ENCODE measurements around the gene SDHB. TPM values are rescaled to one million over a fixed set of nuclear protein-coding genes. Genes with fewer than 3 reads are reported as not detected.

The SDHB gene
- total RNA-seq, 1 donor from 2014 or later, result 113 TPM

- DNase-seq (ENCODE audit: low spot score), result no peak
Measured at GRCh38 chr1:17013491-17014320, 40.1 kb downstream of the SDHB start.

DNA sequence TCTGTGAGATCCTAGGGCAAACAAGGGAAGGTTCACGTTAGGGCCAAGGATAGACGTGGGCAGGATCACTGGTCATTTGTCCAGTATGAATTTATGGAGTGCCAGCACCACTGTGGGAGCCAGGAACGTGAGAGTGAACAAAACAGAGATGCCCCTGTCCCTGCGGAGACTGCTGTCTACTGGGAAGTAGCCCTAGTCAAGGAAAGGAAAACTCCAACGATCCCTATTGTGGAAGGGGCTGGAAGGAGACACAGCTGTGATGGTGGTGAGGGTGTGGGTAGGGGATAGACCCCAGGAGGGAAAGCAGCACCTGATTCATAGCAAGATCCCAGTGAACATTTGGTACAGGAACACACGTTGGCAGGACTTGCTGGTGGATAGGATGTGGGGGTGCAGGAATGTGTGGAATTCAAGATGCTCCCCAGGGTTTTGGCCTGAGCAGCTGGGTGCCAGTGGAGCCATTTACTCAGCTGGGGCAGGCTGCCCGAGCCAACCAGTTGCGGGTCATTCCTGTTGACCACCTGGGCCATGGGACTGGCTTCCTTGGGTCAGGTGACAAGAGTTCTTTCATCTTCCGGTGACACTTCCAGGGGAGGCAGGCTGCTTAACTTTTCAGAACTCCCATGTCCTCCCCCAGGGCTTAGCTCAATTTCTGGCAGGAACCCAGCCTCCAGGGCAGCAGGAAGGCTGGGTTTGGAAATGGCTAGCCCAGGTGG is 40.9 kb downstream of the SDHB start:
- DNase-seq (ENCODE audit: low spot score), result no peak

DNA sequence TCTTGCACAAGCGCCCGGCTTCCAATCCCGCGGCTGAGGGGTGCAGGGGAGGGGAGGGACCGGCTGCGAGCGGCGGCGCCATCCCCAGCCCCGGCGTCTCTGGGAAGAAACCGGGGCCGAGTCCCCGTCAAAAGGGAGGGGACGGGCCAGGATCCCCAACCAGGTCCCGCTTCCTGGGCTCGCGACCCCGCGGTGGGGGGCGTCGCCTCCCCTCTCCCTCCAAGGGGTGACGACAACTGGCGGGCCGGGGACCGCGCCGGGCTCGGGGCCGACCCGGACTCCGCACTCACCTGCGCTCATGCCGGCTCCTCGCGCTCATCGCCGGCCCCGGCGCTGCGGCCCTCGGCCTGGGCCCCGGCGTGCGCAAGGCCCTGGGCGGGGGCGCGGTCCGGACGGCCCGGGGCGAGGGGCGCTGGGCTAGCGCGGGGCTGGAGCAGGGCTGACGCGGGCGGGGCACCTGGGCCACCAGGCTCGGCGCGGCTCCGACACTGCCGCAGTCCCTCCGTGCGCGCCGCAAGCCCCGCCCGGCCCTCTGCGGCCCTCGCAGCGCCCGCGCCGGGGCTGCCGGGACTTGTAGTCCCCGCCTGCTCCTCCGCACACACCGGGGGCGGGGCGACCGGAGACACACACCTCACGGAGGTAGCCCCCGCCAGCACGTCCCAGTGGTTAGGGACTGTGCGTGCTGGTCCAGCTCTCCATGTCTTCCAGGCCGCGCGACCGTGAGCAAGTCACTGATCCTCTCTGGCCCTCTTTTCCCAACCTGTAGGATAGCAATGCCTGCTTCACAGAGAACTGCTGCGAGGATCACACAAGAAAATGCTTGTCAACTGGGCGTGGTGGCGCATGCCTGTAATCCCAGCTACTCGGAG is 42.2 kb downstream of the SDHB start, which contains the start of gene ATP13A2:
Gene ATP13A2 (minus strand): TSS at position 490 of the 869 bp plus-strand sequence. CDS start 190 bp downstream, at position 300.
- DNase-seq (ENCODE audit: low spot score), result no peak

- DNase-seq (ENCODE audit: low spot score), result no peak
Measured at GRCh38 chr1:17011092-17011438, 42.8 kb downstream of the SDHB start.

GRCh38 chr1:17009706-17010105 is 44.1 kb downstream of the SDHB start:
- no peak for DNase-seq (ENCODE audit: low spot score)

- no peak for DNase-seq (ENCODE audit: low spot score)
Measured at GRCh38 chr1:17008208-17008855, 45.5 kb downstream of the SDHB start.

- no peak for DNase-seq (ENCODE audit: low spot score)
Measured at GRCh38 chr1:17007121-17007520, 46.7 kb downstream of the SDHB start.

DNA sequence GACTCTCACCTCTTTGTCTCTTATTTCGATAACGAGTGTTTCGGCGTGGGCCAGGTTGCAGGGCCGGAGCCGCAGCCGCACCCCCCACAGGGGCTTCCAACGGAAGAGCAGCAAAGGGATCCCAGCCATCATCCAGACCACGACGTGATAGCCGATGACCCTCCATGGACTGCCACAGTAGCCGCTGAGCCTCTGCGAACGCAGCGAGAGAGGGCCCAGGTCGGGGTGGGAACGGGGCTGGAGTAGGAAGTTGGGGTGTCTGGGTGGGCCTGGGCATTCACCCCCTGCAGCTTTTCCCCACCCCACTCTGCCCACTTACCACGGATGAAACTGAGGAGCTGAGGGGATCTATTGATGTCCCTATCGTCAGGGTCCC is 48.5 kb downstream of the SDHB start:
- no peak for DNase-seq (ENCODE audit: low spot score)

DNA sequence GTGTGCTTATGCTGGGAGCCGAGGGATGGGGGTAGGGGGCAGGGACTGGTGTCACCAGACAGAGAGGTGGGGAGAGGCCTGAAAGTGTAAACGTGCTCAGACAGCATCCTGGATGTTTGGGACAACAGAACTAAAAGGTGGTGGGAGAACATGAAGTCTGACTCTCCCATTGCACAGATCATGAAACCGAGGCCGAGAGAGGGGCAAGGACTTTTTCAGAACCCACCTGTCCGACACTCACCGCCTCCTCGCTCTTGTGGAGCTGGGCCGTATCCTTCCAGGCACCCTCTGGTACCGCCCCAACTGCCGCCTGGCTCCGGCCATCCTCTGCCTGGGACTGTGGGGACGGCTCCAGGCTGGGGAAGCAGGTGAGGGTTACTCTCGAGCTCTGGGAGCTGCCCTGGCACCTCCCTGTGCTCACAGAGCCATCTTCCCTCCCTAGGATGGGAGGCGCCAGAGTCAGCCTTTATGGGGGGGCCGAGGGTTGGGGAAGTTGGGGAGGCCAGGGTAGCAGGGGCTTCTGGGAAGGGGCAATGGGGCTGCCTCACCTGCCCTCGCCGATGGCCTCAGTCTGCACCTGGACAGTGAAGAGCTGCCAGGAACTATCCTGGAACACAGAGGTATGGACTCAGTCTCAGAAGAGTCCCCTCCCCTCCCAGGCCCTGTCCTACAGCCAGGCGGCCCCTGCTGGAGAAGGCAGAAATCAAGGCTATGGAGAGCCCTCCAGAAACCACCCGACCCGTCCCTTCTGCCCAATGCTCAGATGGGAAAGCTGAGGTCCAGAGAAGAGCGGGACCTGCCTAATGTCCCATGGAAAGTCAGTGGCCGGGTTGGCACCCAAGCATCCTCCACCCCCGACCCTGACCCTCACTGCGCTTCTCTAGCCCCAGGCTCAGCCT is 49.1 kb downstream of the SDHB start:
- no peak for DNase-seq (ENCODE audit: low spot score)

GRCh38 chr1:17002524-17002902 is 51.3 kb downstream of the SDHB start:
- no peak for DNase-seq (ENCODE audit: low spot score)

DNA sequence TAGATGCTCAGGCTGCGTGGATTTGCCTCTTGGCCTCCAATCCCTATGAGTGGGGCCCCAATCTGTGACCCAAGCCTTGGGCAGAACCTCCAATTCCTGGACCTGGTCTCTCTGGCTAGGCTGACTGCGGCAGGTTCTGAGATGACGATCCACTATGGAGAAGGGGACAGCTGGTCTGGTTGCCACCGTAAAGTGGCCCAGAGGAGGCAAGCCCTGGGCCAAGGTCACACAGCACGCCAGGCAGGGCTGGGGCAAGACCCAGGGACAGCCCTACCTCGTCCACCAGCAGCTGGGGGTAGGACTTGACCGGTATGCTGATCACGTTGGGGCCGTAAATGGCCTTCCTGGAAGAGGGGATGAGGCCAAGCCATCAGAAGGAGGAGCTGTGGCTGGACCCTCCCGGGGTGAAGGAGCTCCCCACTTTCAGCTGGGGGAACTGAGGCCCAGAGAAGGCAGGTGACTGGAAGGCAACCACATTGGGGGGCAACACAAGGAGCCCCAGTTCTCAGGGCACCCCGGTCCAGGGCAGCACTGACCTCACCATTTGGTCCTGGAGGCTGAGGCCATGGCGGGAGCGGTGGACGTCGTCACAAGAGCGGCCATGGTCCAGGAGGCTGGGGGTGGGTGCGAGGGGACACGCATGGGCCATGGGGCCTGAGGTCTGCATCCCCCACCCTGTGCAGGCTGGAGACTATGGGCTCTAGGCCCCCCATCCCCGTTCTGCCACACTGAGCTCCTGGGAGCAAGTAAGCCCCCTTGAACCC is 51.9 kb downstream of the SDHB start:
- DNase-seq (ENCODE audit: low spot score), result no peak

DNA sequence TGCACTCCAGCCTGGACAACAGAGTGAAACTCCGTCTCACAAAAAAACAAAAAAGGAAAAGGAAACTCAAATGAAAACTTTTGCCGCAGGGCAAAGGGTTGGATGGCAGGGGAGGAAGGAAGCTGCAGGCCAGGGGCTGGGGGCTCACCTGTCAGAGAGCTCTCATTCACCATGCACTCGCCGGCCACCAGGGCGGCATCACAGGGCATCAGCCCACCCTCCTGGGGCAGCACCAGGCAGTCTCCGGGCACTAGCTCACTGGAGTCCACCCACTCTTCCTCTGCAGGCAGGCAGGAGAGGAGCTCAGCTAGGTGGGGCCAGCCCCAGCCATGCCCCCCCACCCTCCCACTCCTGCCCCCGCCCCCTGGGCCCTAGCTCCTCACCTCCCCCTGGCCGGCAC is 54.0 kb downstream of the SDHB start:
- DNase-seq (ENCODE audit: low spot score), result no peak

GRCh38 chr1:16998589-16998988 is 55.2 kb downstream of the SDHB start:
- no peak for DNase-seq (ENCODE audit: low spot score)

DNA sequence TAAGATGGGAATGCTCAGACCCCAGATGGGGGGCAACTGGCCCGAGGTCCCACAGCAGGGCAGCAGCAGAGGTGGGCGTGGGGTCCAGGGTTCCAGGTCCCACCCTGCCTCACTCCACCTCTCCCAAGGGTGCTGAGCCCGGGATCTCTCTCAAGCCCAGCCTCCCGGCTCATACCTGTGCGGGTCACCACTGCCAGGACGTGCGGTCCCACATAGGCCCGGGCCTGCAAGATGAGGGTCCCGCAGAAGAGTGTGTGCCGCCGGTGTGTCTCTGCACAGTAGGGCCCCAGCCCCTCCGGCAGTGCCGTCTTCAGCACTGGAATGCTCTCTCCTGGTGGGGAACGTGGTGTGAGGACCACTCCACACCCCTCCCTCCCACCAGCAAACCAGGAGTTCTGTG is 57.0 kb downstream of the SDHB start:
- DNase-seq (ENCODE audit: low spot score), result no peak

DNA sequence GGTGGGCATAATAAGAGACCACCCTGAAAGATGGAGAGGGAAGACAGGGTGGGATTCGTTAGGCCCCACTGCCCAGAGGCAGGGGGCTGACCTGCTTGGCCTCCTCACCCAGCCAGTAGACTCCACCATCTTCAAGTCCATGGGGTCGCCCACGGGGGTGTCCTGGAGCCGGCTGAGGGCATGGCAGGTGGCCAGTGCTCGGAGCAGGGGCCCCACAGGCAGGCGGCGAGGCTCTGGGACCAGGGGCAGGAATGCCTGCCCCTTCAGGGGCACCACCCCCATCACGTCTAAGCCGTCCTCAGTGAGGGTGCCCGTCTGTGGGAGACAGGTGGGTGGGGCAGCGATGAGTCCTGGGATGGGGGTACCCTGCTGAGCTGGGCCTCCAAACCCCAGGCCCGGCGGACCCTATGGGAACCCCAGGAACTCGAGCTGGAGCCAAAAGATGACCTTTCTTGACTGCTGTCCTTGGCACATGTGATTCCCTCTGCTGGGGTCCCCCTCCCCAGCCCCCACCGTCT is 60.3 kb downstream of the SDHB start:
- DNase-seq (ENCODE audit: low spot score), result no peak

- DNase-seq (ENCODE audit: low spot score), result no peak
Measured at GRCh38 chr1:16992675-16993074, 61.2 kb downstream of the SDHB start.

DNA sequence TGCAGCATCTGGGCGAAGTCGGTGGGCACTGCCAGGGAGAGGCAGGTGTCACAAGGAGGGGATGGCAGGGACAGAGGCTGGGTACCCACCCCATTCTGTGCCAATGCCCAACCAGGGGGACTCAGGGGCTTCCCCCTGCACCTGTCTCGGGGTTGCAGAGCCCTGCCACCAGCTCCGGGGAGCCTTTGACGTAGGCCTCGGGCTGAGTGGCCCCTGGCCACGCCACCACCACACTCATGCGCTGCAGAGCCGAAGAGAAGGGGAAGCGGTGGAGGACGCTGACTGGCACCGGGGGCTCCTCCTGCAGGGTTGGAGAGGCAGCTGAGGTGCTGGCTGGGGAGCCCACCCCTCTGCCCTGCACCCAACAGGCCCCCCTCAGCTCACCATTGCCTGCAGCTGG is 61.7 kb downstream of the SDHB start:
- no peak for DNase-seq (ENCODE audit: low spot score)

GRCh38 chr1:16991571-16991970 is 62.3 kb downstream of the SDHB start:
- no peak for DNase-seq (ENCODE audit: low spot score)

- no peak for DNase-seq (ENCODE audit: low spot score)
Measured at GRCh38 chr1:16989676-16990391, 64.0 kb downstream of the SDHB start.
